Upper lobe of left lung (tissue), 6 donors: ENCODE results near the gene SARDH. TPM values are rescaled to one million over a fixed set of nuclear protein-coding genes. Genes with fewer than 3 reads are reported as not detected.
"Not testable (repeated sequence)": the region's sequence is repeated elsewhere in the genome, so short reads cannot be mapped to it uniquely, and the experiment has no call there.

ENCODE experiments used
- ATAC-seq, 2 donors: fragments of 200-7000 bp; cut with Tn5 transposase; one replicate each; pipeline ENCODE4 v1.9.1; 2022; ENCODE audit warnings: mild to moderate bottlenecking in 2 of 2, moderate library complexity in 2 of 2; ENCODE audit not compliant: low FRiP score in 2 of 2
- DNase-seq, 2 donors: peaks; one replicate each; pipeline ENCODE4 v3.0.0-alpha.2; 2019 to 2020
- H3K27ac ChIP-seq, 4 donors: fragments of 200-600 bp; sonication (generic); one replicate each; pipeline ENCODE4 v1.5.1; 2016 to 2019
- H3K27me3 ChIP-seq, 4 donors: fragments of 200-600 bp; sonication (generic); one replicate each; pipeline ENCODE4 v1.5.1; 2017 to 2019
- H3K36me3 ChIP-seq, 4 donors: fragments of 200-600 bp; sonication (generic); one replicate each; pipeline ENCODE4 v1.5.1; 2016 to 2019
- H3K4me1 ChIP-seq, 4 donors: fragments of 200-600 bp; sonication (generic); one replicate each; pipeline ENCODE4 v1.5.1; 2018 to 2019
- H3K4me3 ChIP-seq, 4 donors: fragments of 200-600 bp; sonication (generic); one replicate each; pipeline ENCODE4 v1.5.1; 2017 to 2019; ENCODE audit warnings: mild to moderate bottlenecking in 2 of 4, moderate library complexity in 1 of 4
- H3K9me3 ChIP-seq, 4 donors: fragments of 200-600 bp; sonication (generic); one replicate each; pipeline ENCODE4 v1.5.1; 2018 to 2019
- EP300 ChIP-seq, 4 donors: sonication (generic); formaldehyde crosslinking; IDR thresholded peaks; one replicate each; pipeline ENCODE4 v1.5.1; 2017; ENCODE audit warnings: antibody characterized with exemption in 4 of 4, control low read depth in 2 of 4
- POLR2A ChIP-seq, 4 donors: fragments of 450-650 bp; IDR thresholded peaks; one replicate each; pipeline ENCODE4 v1.5.1; 2016 to 2017; ENCODE audit warnings: antibody characterized with exemption in 4 of 4, mild to moderate bottlenecking in 2 of 4
- POLR2AphosphoS5 ChIP-seq, 2 donors: sonication (generic); formaldehyde crosslinking; IDR thresholded peaks; one replicate each; pipeline ENCODE4 v1.5.1; 2017; ENCODE audit warnings: antibody characterized with exemption in 2 of 2
- WGBS, 2 donors: methylation state at CpG; one replicate each; pipeline ENCODE4 v1.1.5; 2017 to 2018; 5-methylcytosine and 5-hydroxymethylcytosine counted together
- total RNA-seq, 6 donors: library from RNA; depleted of rRNA in 4 of 6; stranded (reverse); fragments of >200 nt in 4 of 6; gene quantifications; one replicate each; pipeline versions ENCODE4 v1.1.0 to v1.2.1, GENCODE V29; 2016 to 2021
- TF ChIP-seq, protein P1 (sequence below), 6 experiments: fragments of 450-650 bp in 4 of 6; fragments of 200-600 bp in 2 of 6; sonication (generic) in 2 of 6; IDR thresholded peaks; one replicate each; pipeline ENCODE4 v1.5.1; 2016 to 2019; ENCODE audit warnings: antibody characterized with exemption in 6 of 6
- donor health status: DM: no; HTN: no; CAD: no; lungs with moderate emphysema.
- donor health status: DM: no; HTN: yes; CAD: no; lungs with severe emphysema.

SARDH gene
- total RNA-seq, 6 donors from 2014 or later, result 0.79 to 37.7 (median 4.2) TPM

DNA sequence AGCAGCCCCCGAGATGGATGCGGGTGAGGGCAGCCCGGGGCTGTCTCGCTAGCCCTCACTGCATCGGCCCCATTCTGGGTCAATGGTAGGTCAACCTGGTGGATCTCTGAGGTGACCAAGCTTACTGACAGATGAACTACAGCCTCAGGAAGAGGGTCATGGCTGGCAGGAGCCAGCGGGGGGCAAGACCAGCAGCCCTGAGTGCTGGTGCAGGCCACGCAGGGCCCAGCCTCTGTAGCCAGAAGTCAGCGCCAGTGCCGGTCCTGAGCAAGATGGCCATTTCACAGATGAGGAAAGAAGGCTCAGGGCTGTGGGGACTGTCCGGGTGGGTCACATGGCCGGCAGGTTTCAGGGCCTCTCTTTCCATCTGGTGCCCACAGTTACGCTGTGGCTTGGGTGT, 107.0 kb downstream of the SARDH start:
- no peaks in the 10 kb centered on the region for H3K36me3 ChIP-seq
- 67 to 94% methylated on average over 1 to 11 of the region's 12 CpGs for WGBS, 2 donors
- no peaks in the 10 kb centered on the region for H3K27me3 ChIP-seq
- ATAC-seq, result peak in 1 of 2 donors; percentile 7
- H3K4me3 ChIP-seq, result no peak overlapping the region
- peaks cover 0 to 14% (median 9%) of the 10 kb centered on the region in 4 donors for H3K4me1 ChIP-seq
- peaks cover 0 to 1% (median under 1%) of the 10 kb centered on the region in 4 donors for H3K9me3 ChIP-seq
- H3K27ac ChIP-seq, result no peak overlapping the region
- TF ChIP-seq POLR2AphosphoS5 (IDR thresholded peaks at IDR 0.05) (no peak), EP300 (IDR thresholded peaks at IDR 0.05) (no peak), POLR2A (IDR thresholded peaks at IDR 0.05) (no peak)
- TF ChIP-seq, protein P1, sequence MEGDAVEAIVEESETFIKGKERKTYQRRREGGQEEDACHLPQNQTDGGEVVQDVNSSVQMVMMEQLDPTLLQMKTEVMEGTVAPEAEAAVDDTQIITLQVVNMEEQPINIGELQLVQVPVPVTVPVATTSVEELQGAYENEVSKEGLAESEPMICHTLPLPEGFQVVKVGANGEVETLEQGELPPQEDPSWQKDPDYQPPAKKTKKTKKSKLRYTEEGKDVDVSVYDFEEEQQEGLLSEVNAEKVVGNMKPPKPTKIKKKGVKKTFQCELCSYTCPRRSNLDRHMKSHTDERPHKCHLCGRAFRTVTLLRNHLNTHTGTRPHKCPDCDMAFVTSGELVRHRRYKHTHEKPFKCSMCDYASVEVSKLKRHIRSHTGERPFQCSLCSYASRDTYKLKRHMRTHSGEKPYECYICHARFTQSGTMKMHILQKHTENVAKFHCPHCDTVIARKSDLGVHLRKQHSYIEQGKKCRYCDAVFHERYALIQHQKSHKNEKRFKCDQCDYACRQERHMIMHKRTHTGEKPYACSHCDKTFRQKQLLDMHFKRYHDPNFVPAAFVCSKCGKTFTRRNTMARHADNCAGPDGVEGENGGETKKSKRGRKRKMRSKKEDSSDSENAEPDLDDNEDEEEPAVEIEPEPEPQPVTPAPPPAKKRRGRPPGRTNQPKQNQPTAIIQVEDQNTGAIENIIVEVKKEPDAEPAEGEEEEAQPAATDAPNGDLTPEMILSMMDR (IDR thresholded peaks at IDR 0.05), result no peak
- no peak for DNase-seq

DNA sequence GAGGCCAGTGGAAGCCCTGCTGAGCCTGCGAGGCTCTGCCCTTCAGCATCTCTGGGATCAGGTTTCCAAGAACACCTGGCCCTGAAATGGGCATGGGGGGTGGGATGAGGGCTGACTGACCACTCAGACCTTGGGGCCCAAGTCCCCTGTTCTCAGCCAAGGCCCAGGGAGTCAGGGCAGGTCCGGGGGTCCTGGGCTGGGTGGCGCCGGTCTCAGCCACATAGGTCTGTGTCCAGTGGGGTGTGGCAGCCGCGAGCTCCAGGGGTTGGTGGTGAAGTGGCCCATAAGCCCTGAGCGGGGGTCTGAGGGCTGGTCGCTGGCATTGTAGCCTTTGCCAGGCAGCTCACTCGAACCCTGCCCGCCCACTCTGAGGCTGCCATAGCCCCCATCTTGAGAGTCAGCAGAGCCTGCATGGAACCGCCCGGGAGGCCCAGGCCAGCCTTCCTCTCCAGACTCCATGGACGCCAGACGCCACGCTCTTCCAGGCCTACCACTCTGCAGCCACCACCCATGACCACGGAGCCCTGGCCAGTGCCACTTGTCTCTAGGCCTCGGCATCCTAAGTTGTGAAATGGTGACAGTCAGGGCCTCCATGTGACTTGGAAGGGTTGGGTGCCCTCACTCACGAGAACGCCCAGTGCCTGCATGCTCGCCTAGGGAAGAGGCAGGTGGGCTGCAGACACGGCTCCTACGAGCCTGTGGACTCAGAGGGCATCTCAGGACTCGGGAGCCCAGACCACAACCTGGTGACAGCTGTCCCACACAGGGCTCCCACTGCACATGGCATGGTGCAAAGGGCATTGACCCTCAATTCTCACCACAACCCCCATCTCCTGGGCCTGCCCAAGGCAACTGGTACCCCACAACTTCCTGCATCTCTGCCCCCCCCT, 108.7 kb downstream of the SARDH start:
- Histone ChIP-seq H3K27ac (no peak overlapping the region), H3K9me3 (peaks cover 0 to 9% (median 8%) of the 10 kb centered on the region in 4 donors), H3K36me3 (no peaks in the 10 kb centered on the region), H3K4me3 (no peak overlapping the region), H3K27me3 (no peaks in the 10 kb centered on the region), H3K4me1 (peaks cover 0 to 11% (median 7%) of the 10 kb centered on the region in 4 donors)
- no peak for TF ChIP-seq POLR2A (IDR thresholded peaks at IDR 0.05)
- TF ChIP-seq, protein P1 (IDR thresholded peaks at IDR 0.05), result no peak
- no peak for TF ChIP-seq POLR2AphosphoS5 (IDR thresholded peaks at IDR 0.05)
- TF ChIP-seq EP300 (IDR thresholded peaks at IDR 0.05), result no peak
- no peak for DNase-seq
- ATAC-seq, result peak in 1 of 2 donors; percentile 18
- WGBS, 2 donors, result 67 to 93% methylated on average over 3 to 23 of the region's 23 CpGs

DNA sequence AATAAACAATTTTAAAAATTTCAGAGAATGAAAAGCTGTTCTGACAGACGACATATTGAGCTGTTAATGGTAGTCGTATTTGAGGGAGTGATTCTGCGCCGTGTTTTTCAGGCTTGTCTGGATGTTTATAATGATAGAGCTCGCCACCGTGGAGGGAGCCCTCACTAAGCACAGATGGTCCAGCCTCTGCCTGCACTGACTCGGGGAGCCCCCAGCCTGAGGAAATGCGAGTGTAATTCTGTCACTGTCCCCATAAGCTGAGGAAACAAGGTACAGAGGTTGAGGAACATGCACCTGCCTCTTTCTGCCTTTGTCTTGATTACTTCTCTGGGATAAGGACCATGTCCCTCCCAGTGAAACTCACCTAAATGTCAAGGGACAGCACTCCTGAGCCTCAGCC, 109.4 kb downstream of the SARDH start:
- Histone ChIP-seq H3K27ac (no peak overlapping the region), H3K9me3 (peaks cover 0 to 9% (median 8%) of the 10 kb centered on the region in 4 donors), H3K27me3 (no peaks in the 10 kb centered on the region), H3K36me3 (no peaks in the 10 kb centered on the region), H3K4me1 (peaks cover 0 to 4% (median under 1%) of the 10 kb centered on the region in 4 donors), H3K4me3 (no peak overlapping the region)
- ATAC-seq (no peak), DNase-seq (no peak)
- TF ChIP-seq POLR2A (IDR thresholded peaks at IDR 0.05) (no peak), POLR2AphosphoS5 (IDR thresholded peaks at IDR 0.05) (no peak), EP300 (IDR thresholded peaks at IDR 0.05) (no peak)
- TF ChIP-seq, protein P1 (IDR thresholded peaks at IDR 0.05), result no peak
- WGBS, 2 donors, result 80 to 81% methylated on average over 8 of the region's 8 CpGs

DNA sequence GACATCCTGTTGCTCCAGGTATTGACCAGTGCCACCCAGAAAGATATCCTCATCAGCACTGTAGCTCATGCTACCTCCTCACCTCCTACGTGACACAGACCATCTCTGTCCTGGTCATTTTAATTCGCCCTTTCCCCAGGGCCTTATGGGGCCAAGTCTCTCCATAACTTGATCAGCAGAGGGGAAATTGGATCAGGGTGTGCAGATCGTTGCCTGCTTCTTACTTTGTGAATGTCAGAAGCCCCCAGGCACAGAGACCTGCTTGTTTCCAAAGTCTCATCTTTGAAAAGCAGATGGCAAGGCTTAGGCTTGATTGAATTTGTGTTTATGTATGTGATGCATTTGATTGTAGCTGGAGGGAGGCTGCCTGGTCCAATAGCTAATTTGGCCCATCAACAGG, 110.8 kb downstream of the SARDH start:
- no peak overlapping the region for H3K27ac ChIP-seq
- H3K4me3 ChIP-seq, result no peak overlapping the region
- TF ChIP-seq EP300 (IDR thresholded peaks at IDR 0.05) (no peak), POLR2AphosphoS5 (IDR thresholded peaks at IDR 0.05) (no peak), POLR2A (IDR thresholded peaks at IDR 0.05) (no peak)
- TF ChIP-seq, protein P1 (IDR thresholded peaks at IDR 0.05), result no peak
- H3K27me3 ChIP-seq, result no peaks in the 10 kb centered on the region
- ATAC-seq (no peak), DNase-seq (no peak)
- WGBS, 2 donors, result 76 to 87% methylated on average over 3 of the region's 3 CpGs
- peaks cover 0 to 9% (median 8%) of the 10 kb centered on the region in 4 donors for H3K9me3 ChIP-seq
- no peaks in the 10 kb centered on the region for H3K36me3 ChIP-seq
- H3K4me1 ChIP-seq, result no peaks in the 10 kb centered on the region

DNA sequence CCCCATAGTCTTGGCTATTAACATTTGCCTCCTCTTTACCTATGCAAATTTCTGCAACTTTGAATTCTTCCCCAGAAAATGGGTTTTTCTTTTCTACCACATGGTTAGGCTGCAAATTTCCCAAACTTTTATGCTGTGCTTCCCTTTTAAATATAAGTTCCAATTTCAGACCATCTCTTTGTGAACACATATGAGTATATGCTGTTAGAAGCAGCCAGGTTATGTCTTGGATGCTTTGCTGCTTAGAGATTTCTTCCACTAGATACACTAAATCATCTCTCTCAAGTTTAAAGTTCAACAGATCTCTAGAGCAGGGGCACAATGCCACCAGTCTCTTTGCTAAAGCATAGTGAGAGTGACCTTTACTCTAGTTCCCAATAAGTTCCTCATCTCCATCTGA, 112.1 kb downstream of the SARDH start:
- H3K27ac ChIP-seq, H3K27me3 ChIP-seq, ATAC-seq, H3K4me1 ChIP-seq, H3K9me3 ChIP-seq, H3K4me3 ChIP-seq, H3K36me3 ChIP-seq, DNase-seq: not testable (repeated sequence)
